GM10248 (cell line): ENCODE results near the gene SOX30.

Experiments
- CTCF ChIA-PET: fragments of 300-600 bp; sonication (Branson Sonifier 250); formaldehyde crosslinking; extraction: SDS; loops from one replicate; lab custom pipeline; 2021; ENCODE audit warnings: antibody characterized with exemption; lab: Yijun Ruan, JAX
- POLR2A ChIA-PET: fragments of 350-650 bp; sonication (Branson Sonifier 250); formaldehyde crosslinking; extraction: SDS; loops from one replicate; lab custom pipeline; 2020; ENCODE audit warnings: antibody characterized with exemption; lab: Yijun Ruan, JAX
- DNase-seq: peaks from one replicate; pipeline ENCODE4 v3.0.0; 2012; ENCODE audit errors: extremely low spot score
- CTCF ChIP-seq: IDR thresholded peaks from 2 replicates; pipeline ENCODE4 v1.5.1; 2012; ENCODE audit warnings: mild to moderate bottlenecking, low read depth; ENCODE audit errors: extremely low read depth, missing control alignments, control extremely low read depth

The SOX30 gene

GRCh38 chr5:157594675-157595459 lies 57.4 kb downstream of the SOX30 start:
- POLR2A ChIA-PET = no interaction called here
- CTCF ChIA-PET = interaction anchor here (1.0 to 5.9 kb wide), 10 partner anchors 10 to 342 kb away, joined by 3 to 42 read pairs (median 8); partner anchors contain the start of gene LSM11
- TF ChIP-seq CTCF = no peak
- DNase-seq = no peak

- TF ChIP-seq CTCF = no peak
- POLR2A ChIA-PET = no interaction called here
- CTCF ChIA-PET = interaction anchor here (1.0 to 5.9 kb wide), 6 partner anchors 9 to 122 kb away, joined by 3 to 42 read pairs (median 8); no protein-coding TSS in a partner anchor
- DNase-seq = no peak
These were observed 58.0 kb downstream of the SOX30 start for GRCh38 chr5:157594257-157594656.

- POLR2A ChIA-PET = interaction anchor here (0.6 kb wide), 1 partner anchor 1261 kb away, joined by 4 read pairs; no protein-coding TSS in a partner anchor
These were observed 59.0 kb downstream of the SOX30 start for GRCh38 chr5:157593052-157593757.

GRCh38 chr5:157592594-157592993 lies 59.6 kb downstream of the SOX30 start:
- POLR2A ChIA-PET = interaction anchor here (0.6 kb wide), 1 partner anchor 1262 kb away, joined by 4 read pairs; no protein-coding TSS in a partner anchor
- no peak for TF ChIP-seq CTCF

More at GRCh38 chr5:157593052-157593757, 59.0 kb downstream of the SOX30 start:
- CTCF ChIA-PET = interaction anchor here (1.0 to 5.9 kb wide), 3 partner anchors 14 to 161 kb away, joined by 3 to 33 read pairs (median 3); no protein-coding TSS in a partner anchor
- no peak for TF ChIP-seq CTCF
- no peak for DNase-seq

GRCh38 chr5:157590478-157590877 lies 61.8 kb downstream of the SOX30 start:
- CTCF ChIA-PET = no interaction called here
- POLR2A ChIA-PET = no interaction called here
- DNase-seq = no peak
- no peak for TF ChIP-seq CTCF

More at GRCh38 chr5:157592594-157592993, 59.6 kb downstream of the SOX30 start:
- DNase-seq = no peak
- CTCF ChIA-PET = interaction anchor here (1.4 to 5.9 kb wide), 2 partner anchors 13 to 160 kb away, joined by 3 to 33 read pairs; no protein-coding TSS in a partner anchor

- DNase-seq = no peak
- ChIA-PET CTCF (interaction anchor here (0.9 to 4.9 kb wide), 5 partner anchors 12 to 159 kb away, joined by 3 to 42 read pairs (median 4); partner anchors contain the start of gene LSM11), POLR2A (no interaction called here)
- TF ChIP-seq CTCF = no peak
These were observed 67.6 kb downstream of the SOX30 start for GRCh38 chr5:157584628-157585027.
